Measurements from ENCODE around the gene SETBP1.

Gene SETBP1

DNA sequence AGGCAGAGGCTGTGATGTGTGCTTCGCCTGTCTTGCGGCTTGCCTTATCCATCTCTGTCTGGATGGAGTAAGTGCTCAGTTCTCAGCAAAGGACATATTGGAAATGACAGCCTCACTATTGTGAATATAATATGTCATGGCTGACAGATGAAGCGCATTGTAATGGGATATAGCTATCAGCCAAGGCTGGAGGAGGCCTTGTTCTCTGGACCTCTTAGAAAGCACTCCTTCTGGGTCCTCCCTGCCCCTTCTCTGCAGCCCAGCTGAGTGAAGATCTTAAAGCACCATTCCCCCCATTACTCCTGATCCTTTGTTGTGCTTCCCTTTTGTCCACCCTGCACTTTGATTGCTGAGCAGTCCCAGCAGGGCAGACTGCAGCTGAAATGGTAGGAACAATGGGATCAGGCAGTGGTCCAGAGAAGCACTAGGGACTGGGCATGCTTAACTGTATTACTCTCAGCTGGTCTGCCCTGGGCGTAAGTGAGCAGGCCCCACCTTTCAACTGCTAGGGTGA, 265.3 kb downstream of the SETBP1 start:
- in situ Hi-C loops (cut with MboI; ENCODE audit: low sequenced_read_pairs): no loop called here
- no peak for DNase-seq (ENCODE audit: low spot score in 2 of 2)

DNA sequence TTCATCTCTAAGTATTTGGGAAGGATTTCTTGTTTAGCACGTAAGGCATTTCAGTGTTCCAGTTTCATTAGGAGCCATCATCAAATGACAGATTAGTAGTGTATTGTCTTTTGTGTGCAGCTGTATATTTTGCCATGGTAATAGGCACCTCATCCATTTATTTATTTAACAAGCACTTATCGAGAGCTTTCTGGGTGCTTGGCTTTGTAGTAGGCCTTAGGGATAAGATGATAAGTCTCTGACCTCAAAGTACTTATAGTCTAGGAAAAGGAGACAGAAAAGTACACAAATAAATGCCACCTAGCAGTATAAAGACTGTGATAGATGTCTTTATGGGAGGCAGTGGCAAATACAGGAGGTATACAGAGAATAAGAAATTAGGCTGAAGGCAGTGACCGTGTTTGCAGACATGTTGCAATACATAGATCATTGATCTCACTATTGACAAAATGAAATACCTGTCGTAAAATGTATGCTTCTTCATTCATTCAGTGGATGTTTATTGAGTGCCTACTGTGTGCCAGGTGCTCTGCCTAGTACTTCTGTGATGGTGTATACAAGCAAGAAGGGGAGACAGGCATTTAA, 265.9 kb downstream of the SETBP1 start:
- H3K9me3 ChIP-seq: no peaks in the 10 kb centered on the region
- in situ Hi-C loops (cut with MboI; ENCODE audit: low sequenced_read_pairs): no loop called here
- no peaks in the 10 kb centered on the region for H3K36me3 ChIP-seq (replicated peaks)
- H3K4me3 ChIP-seq: no peak overlapping the region
- no peaks in the 10 kb centered on the region for H3K4me1 ChIP-seq
- H3K27me3 ChIP-seq (ENCODE audit: low read depth): no peaks in the 10 kb centered on the region
- no peak for DNase-seq (ENCODE audit: low spot score in 2 of 2)

More for the DNA sequence above, 265.3 kb downstream of the SETBP1 start:
- no peaks in the 10 kb centered on the region for H3K9me3 ChIP-seq
- no peaks in the 10 kb centered on the region for H3K4me1 ChIP-seq
- no peak overlapping the region for H3K4me3 ChIP-seq
- no peaks in the 10 kb centered on the region for H3K36me3 ChIP-seq (replicated peaks)
- no peaks in the 10 kb centered on the region for H3K27me3 ChIP-seq (ENCODE audit: low read depth)

DNA sequence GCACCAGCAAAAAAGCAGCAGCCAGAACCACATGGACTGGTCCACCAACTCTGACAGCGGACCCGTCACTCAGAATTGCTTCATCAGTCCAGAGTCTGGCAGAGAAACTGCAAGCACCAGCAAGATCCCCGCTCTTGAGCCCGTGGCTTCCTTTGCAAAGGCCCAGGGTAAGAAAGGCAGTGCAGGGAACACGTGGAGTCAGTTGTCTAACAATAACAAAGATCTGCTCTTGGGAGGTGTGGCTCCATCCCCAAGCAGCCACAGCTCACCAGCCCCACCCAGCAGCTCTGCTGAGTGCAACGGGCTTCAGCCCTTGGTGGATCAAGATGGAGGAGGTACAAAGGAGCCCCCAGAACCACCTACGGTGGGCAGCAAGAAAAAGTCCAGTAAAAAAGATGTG, 269.3 kb downstream of the SETBP1 start:
- H3K27me3 ChIP-seq (ENCODE audit: low read depth): no peaks in the 10 kb centered on the region
- no peak overlapping the region for H3K4me3 ChIP-seq
- H3K9me3 ChIP-seq: no peaks in the 10 kb centered on the region
- no peak for DNase-seq (ENCODE audit: low spot score in 2 of 2)
- in situ Hi-C loops (cut with MboI; ENCODE audit: low sequenced_read_pairs): no loop called here
- H3K4me1 ChIP-seq: no peaks in the 10 kb centered on the region
- H3K36me3 ChIP-seq (replicated peaks): no peaks in the 10 kb centered on the region

DNA sequence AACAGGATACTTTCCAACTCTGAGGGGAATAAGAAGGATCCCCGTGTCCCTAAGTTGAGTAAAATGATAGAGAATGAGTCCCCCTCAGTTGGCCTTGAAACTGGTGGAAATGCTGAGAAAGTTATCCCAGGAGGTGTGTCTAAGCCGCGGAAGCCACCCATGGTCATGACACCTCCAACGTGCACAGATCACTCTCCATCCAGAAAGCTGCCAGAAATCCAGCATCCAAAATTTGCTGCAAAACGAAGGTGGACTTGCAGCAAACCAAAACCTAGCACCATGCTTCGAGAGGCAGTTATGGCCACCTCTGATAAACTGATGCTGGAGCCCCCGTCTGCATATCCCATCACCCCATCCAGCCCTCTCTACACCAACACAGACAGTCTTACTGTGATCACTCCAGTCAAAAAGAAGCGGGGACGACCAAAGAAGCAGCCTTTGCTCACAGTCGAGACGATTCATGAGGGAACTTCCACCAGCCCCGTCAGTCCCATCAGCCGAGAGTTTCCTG, 270.1 kb downstream of the SETBP1 start:
- no peak for DNase-seq (ENCODE audit: low spot score in 2 of 2)
- in situ Hi-C loops (cut with MboI; ENCODE audit: low sequenced_read_pairs): no loop called here

DNA sequence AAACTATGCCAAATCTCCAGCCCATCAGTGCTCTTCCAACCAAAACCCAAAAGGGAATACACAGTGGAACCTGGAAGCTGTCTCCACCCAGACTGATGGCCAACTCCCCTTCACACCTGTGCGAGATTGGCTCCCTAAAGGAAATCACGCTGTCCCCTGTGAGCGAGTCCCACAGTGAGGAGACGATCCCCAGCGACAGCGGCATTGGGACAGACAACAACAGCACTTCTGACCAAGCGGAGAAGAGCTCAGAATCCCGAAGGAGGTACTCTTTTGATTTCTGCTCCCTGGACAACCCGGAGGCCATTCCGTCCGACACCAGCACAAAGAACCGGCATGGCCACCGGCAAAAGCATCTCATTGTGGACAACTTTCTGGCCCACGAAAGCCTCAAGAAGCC, 271.1 kb downstream of the SETBP1 start:
- no peaks in the 10 kb centered on the region for H3K9me3 ChIP-seq
- DNase-seq (ENCODE audit: low spot score in 2 of 2): no peak
- no peaks in the 10 kb centered on the region for H3K36me3 ChIP-seq (replicated peaks)
- H3K4me1 ChIP-seq: no peaks in the 10 kb centered on the region
- in situ Hi-C loops (cut with MboI; ENCODE audit: low sequenced_read_pairs): no loop called here
- H3K27me3 ChIP-seq (ENCODE audit: low read depth): no peaks in the 10 kb centered on the region
- H3K4me3 ChIP-seq: no peak overlapping the region

More for the DNA sequence above, 270.1 kb downstream of the SETBP1 start:
- H3K9me3 ChIP-seq: no peaks in the 10 kb centered on the region
- no peak overlapping the region for H3K4me3 ChIP-seq
- H3K4me1 ChIP-seq: no peaks in the 10 kb centered on the region
- H3K27me3 ChIP-seq (ENCODE audit: low read depth): no peaks in the 10 kb centered on the region
- H3K36me3 ChIP-seq (replicated peaks): no peaks in the 10 kb centered on the region

DNA sequence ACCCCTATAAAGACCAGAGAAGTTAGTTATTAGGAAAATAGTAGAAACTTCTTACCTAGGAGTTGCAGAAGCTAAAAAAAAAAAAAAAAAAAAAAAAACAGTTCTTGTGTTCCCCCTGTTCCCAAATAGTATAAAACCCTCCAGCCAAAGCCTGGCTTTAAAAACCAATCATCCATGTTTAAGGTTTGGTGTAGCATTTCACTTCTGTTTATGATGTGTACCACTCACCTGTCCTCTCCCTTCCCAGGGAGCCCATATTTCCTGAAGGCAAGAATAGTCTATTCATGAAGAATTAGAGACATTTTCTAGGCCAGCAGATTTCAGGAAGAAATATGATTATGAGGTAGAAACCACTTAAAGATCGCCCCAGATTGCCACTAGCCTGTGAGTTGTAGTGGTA, 273.6 kb downstream of the SETBP1 start:
- Histone ChIP-seq H3K9me3 (no peaks in the 10 kb centered on the region), H3K4me1 (no peaks in the 10 kb centered on the region), H3K4me3 (no peak overlapping the region), H3K27me3 (ENCODE audit: low read depth) (no peaks in the 10 kb centered on the region), H3K36me3 (replicated peaks) (no peaks in the 10 kb centered on the region)
- in situ Hi-C loops (cut with MboI; ENCODE audit: low sequenced_read_pairs): no loop called here
- no peak for DNase-seq (ENCODE audit: low spot score in 2 of 2)

DNA sequence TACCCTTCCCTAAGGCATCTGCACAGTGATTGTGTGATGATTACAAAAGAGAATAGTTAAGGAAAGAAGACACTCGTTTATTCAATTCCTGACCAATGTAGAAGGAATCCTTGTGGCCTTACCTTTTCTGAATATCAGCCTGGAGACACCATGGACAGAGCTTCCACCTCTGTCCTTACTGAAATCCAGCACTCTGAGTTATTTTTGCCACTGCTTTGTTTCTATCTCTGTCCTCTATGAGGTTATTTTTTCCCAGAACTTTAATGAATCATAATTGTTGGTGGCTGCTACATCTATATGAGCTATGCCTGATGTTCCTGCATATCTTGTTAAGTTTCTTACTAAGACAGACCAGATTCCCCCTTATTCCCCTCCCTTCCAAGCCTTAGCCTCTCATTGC, 275.1 kb downstream of the SETBP1 start:
- in situ Hi-C loops (cut with MboI; ENCODE audit: low sequenced_read_pairs): no loop called here
- Histone ChIP-seq H3K9me3 (no peaks in the 10 kb centered on the region), H3K27me3 (ENCODE audit: low read depth) (no peaks in the 10 kb centered on the region), H3K4me3 (no peak overlapping the region), H3K4me1 (no peaks in the 10 kb centered on the region), H3K36me3 (replicated peaks) (no peaks in the 10 kb centered on the region)
- no peak for DNase-seq (ENCODE audit: low spot score in 2 of 2)

DNA sequence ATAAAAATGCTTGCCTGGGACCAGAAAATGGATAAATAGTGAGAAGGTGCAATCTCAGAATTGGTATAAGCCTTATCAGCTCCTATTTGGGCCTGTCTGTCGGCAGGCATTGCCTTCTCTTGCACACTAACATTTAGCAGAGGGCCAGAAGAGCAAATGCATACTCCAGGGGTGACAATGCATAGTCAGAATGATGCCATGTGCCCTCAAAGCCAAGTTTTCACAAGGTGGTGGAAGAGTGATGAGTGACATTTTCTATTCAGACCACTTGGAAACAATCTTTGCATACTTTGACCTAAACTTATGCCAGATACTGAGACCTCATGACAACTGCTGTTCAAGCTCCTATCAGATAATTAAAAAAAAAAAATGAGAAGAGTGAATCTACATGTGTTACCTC, 276.3 kb downstream of the SETBP1 start:
- Histone ChIP-seq H3K9me3 (no peaks in the 10 kb centered on the region), H3K27me3 (ENCODE audit: low read depth) (no peaks in the 10 kb centered on the region), H3K36me3 (replicated peaks) (no peaks in the 10 kb centered on the region), H3K4me1 (no peaks in the 10 kb centered on the region), H3K4me3 (no peak overlapping the region)
- in situ Hi-C loops (cut with MboI; ENCODE audit: low sequenced_read_pairs): no loop called here
- no peak for DNase-seq (ENCODE audit: low spot score in 2 of 2)

DNA sequence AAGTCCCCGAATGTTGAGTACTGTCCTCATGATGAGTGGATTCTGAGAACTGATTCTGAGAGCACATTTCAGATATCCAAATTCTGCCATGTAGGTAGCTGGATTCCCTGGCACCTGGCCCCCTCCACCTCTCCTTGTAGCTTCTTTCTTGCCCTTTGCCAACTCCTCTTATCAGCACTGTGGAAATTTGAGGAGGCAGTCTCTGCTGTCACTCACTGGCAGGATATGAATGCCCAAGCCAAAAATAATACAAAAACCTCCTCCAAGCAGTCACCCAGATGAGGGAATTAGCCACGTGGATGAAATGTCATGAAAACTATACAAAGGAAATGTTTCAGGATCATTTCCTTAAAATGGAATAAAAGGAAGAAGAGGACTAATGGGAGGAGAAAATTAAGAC, 276.8 kb downstream of the SETBP1 start:
- DNase-seq (ENCODE audit: low spot score in 2 of 2): no peak
- H3K9me3 ChIP-seq: no peaks in the 10 kb centered on the region
- no peak overlapping the region for H3K4me3 ChIP-seq
- no peaks in the 10 kb centered on the region for H3K4me1 ChIP-seq
- in situ Hi-C loops (cut with MboI; ENCODE audit: low sequenced_read_pairs): no loop called here
- no peaks in the 10 kb centered on the region for H3K27me3 ChIP-seq (ENCODE audit: low read depth)
- no peaks in the 10 kb centered on the region for H3K36me3 ChIP-seq (replicated peaks)

DNA sequence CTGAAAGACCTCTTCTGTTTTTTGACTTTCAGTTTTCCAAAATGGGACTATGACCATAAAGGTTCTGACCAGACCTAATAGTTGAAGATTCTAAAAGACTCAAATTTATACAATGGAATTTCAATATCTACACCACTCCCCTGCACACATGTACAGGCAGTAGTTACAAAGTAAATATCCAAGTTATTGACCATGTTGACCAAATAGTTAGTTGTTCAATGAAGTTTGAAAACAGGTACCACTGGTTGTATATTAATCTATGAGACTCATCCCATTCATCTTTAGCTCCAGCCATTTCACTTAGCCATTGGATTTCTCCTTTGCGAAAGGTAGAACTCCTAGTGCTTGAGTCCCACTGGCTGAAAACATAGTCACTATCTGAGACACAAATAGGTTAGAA, 277.4 kb downstream of the SETBP1 start:
- Histone ChIP-seq H3K4me1 (no peaks in the 10 kb centered on the region), H3K9me3 (no peaks in the 10 kb centered on the region), H3K36me3 (replicated peaks) (no peaks in the 10 kb centered on the region), H3K4me3 (no peak overlapping the region), H3K27me3 (ENCODE audit: low read depth) (no peaks in the 10 kb centered on the region)
- no peak for DNase-seq (ENCODE audit: low spot score in 2 of 2)
- in situ Hi-C loops (cut with MboI; ENCODE audit: low sequenced_read_pairs): no loop called here

DNA sequence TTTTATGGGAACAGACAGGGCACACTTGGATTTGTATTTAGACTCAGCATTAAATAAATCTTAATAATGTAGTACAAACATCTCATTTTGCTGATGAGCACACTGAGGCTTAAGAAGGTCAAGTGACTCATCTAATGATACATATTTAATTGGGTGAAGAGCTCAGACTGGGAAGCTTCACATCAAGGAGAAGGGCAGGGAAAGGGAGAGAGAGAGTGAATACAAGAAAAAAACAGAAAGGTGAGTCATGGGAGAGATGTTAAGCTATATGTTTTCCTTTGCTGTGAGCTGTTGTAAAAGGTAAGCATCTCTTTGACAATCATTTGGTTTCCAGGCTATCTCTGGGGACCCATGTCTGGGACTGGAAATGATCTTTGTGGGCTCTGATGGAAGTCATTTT, 277.8 kb downstream of the SETBP1 start:
- no peaks in the 10 kb centered on the region for H3K9me3 ChIP-seq
- H3K36me3 ChIP-seq (replicated peaks): no peaks in the 10 kb centered on the region
- no peaks in the 10 kb centered on the region for H3K4me1 ChIP-seq
- H3K27me3 ChIP-seq (ENCODE audit: low read depth): no peaks in the 10 kb centered on the region
- in situ Hi-C loops (cut with MboI; ENCODE audit: low sequenced_read_pairs): no loop called here
- no peak for DNase-seq (ENCODE audit: low spot score in 2 of 2)
- H3K4me3 ChIP-seq: no peak overlapping the region

DNA sequence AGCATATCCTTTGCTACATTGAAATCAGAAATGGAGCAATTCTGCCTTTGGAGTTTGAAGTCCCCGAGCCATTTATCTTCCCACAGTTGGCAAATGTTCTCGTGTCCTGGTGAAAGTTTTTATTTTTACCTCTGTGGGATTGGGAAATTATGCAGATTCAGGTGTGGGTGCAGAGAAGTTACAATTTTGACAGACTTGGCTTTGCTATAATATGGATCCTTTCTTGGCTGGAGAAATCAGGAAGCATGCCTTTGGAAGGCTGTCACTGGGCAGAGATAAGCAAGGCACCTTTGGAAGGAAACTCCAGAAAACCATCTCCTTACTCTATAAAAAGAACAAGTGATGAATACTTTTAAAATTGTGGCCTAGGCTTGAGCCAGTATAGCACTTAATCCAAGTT, 278.3 kb downstream of the SETBP1 start:
- H3K4me1 ChIP-seq: no peaks in the 10 kb centered on the region
- H3K36me3 ChIP-seq (replicated peaks): no peaks in the 10 kb centered on the region
- H3K27me3 ChIP-seq (ENCODE audit: low read depth): no peaks in the 10 kb centered on the region
- in situ Hi-C loops (cut with MboI; ENCODE audit: low sequenced_read_pairs): no loop called here
- DNase-seq (ENCODE audit: low spot score in 2 of 2): no peak
- H3K9me3 ChIP-seq: no peaks in the 10 kb centered on the region
- H3K4me3 ChIP-seq: no peak overlapping the region

DNA sequence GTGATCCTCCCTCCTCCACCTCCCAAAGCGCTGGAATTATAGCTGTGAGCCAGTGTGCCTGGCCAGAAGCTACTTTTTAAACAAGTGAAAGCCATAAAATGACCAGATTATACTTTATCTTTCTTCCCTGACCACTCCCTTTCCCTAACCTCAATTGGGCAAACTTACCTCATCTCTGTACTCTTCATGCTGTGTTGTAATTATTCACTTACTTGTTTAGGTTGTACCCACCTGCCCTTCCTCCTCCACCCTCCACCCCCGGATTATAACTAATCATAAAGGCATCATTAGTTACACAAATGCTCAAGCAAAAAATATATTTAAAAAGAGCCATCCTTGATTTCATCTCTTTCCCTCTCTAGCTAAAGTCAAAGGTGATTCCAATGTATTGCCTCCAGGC, 279.9 kb downstream of the SETBP1 start:
- Histone ChIP-seq H3K4me3 (no peak overlapping the region), H3K4me1 (no peaks in the 10 kb centered on the region), H3K9me3 (no peaks in the 10 kb centered on the region), H3K36me3 (replicated peaks) (no peaks in the 10 kb centered on the region), H3K27me3 (ENCODE audit: low read depth) (no peaks in the 10 kb centered on the region)
- no peak for DNase-seq (ENCODE audit: low spot score in 2 of 2)
- in situ Hi-C loops (cut with MboI; ENCODE audit: low sequenced_read_pairs): no loop called here

DNA sequence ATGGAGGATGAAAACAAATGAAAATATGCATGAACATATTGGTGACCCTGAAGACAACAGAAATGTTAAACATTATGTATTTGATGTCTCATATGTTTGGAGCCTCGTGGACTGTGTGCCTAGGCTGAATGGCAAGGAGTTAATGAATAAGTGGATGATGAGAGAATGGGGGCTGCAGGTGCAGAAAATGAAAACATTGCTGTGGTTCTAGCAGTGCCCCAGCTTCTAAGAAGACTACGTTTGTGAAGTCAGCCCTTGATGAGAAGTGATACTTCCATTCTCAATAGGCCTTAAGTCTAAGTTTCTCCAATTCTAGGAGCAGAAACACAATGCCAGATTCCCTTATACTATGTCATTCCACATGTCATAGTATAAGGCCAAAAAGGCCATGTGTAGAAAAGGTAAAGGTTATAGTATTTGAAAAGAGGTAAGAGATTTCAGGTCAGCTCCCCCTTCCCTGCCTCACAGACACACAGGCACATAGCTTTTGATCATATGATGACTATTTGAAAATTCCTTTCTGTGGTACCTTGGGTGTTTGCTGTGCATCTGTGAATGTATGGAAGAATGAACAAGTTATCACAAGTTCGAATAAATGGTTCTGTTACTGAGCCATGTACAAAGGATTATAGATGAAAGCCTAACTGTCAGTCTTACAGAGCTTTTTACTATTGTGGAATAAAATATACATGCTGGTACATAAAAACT, 280.8 kb downstream of the SETBP1 start:
- Histone ChIP-seq H3K9me3 (no peaks in the 10 kb centered on the region), H3K36me3 (replicated peaks) (no peaks in the 10 kb centered on the region), H3K4me3 (no peak overlapping the region), H3K27me3 (ENCODE audit: low read depth) (no peaks in the 10 kb centered on the region), H3K4me1 (no peaks in the 10 kb centered on the region)
- no peak for DNase-seq (ENCODE audit: low spot score in 2 of 2)
- in situ Hi-C loops (cut with MboI; ENCODE audit: low sequenced_read_pairs): no loop called here
